HuH-7.5 (cell line): ENCODE measurements around the gene AFTPH.
A peak's percentile ranks its signal among the peaks of the same experiment; 100 is the strongest.
"Not testable (repeated sequence)": the region's sequence is repeated elsewhere in the genome, so short reads cannot be mapped to it uniquely, and the experiment has no call there.

Source experiments
- DNase-seq: peaks from one replicate; pipeline ENCODE4 v3.0.0; 2011; ENCODE audit warnings: low spot score

The AFTPH gene

GRCh38 chr2:64493788-64494187 lies 30.3 kb upstream of the AFTPH start:
- DNase-seq, result no peak

DNA sequence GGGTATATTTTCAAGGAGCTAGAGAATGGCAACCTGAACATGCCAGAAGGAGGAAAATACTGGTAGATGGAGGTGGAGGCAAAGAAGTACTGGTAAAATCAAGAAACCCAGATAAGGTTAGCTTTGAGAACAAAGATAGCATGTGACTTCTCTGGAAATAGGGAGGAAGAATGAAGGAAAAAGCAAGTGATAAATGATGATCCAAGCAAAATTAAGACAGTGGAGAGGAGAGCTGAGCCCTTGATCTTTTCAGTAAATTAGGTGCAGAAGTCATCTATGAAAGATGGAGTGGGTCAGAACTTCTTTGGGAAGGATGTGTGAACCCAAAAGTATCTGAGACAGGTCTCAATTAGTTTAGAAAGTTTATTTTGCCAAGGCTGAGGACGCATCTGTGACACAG lies 25.7 kb upstream of the AFTPH start:
- DNase-seq, result no peak

- no peak for DNase-seq
Measured at GRCh38 chr2:64500549-64500948, 23.6 kb upstream of the AFTPH start.

DNA sequence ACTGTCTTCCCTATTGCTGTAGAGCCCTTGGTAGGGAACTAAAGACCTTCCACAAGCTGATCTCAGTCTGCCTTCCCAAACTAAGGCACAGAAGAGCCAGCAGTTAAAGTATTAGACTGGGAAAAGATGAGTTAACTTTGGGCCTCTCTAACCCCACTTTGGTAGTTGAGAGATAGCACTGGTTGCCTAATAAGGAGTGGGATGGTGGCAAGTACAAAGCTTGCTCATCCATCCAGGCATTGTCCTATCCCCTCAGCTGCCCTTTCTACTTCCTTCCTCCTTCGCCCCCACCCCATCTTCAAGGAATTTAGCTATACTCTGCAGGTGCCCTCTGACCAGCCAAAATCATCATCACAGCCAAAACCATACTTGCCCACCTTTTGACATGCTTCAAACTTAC lies 22.2 kb upstream of the AFTPH start:
- no peak for DNase-seq

GRCh38 chr2:64502860-64503259 lies 21.3 kb upstream of the AFTPH start:
- no peak for DNase-seq

DNA sequence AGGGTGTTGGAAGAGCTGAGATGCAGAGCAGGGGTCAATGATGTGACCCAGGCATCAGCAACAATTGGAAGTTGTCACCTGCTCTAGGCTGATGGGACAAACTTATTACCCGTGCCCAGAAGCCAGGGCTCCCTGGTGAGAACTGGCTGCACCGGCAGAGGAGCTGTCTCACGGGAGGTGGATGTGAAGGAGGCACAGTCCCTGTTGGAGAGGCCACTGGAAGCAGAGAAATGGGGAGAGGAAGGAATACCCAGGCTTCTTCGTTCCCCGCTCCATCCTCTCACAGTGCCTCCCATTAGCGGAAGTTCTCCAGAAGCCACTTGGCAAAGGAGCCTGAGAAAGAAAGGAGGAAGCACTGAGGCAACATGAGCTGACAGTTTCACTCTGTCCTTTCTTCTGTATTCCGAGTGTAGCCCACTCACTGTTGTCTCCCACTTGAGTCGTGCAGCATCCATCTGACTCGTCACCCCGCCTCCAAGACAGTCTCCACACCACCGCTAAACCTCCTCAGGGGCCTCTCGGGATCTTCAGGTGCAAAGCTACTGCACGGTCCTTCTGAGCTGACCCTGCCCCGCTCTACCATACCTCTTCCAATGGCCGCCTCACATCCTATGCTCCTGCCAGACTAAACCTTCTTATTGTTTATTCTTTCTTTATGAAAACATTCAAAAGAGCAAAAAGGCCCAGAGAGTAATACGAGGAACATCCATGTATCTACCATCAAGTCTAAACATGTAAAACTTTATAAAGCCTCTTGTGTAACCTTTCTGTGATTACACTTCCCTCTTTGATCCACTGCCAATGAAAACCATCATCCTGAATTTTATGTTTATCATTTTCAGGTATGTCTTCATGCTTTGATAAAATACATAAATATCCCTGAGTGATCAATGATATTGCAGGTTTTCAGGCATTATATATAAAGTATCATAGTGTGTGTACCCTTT lies 19.1 kb upstream of the AFTPH start:
- no peak for DNase-seq

DNA sequence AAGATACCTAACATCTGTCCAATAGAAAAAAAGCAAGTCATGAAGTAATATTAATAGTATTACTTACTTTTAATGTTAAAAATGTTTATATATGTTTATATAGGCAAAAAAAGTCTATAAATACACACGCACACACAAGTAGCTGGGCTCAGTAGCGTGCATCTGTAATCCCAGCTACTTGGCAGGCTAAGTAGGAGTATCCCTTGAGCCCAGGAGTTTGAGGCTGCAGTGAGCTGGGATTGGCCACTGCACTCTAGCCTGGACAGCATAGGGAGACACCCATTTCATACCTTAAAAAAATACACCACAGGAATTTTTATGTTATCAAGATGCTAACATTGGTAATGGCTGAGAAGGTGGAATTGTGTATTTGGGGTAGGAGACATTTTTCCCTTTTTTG lies 17.4 kb upstream of the AFTPH start:
- DNase-seq, result no peak

GRCh38 chr2:64514008-64514407 lies 10.1 kb upstream of the AFTPH start:
- DNase-seq, result no peak

GRCh38 chr2:64515086-64515485 lies 9.0 kb upstream of the AFTPH start:
- DNase-seq, result no peak

- DNase-seq, result peak; percentile 48
Measured at GRCh38 chr2:64516651-64517510, 7.2 kb upstream of the AFTPH start.

- DNase-seq, result no peak
Measured at GRCh38 chr2:64517511-64517884, 6.6 kb upstream of the AFTPH start.

DNA sequence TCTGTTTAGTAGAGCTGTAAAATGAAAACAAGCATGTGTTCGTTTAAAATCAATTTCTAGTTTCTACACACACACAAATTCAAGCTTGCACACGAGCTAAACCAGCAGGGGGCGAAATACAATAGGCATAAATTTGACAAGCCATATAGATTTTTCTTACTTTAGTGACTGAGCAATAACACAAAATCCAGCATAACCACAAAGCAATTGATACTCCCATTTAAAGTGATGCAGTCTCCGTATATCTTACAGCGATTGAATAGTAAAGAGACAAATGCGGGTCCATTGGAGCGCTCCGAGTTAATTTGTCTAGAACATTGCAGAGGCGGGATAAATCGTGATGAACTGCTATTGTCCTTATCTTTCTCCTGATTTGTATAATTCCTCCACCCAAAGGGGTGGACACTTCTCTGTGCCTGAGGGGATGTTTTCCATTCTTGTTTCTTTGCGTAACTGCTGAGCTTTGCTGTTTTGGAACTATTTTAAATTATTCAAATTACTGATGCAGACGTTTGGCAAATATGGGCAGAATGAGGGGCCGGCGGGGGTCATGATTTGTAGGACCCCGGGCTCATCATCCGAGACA lies 1.2 kb upstream of the AFTPH start:
- peak; percentile 36 for DNase-seq

DNA sequence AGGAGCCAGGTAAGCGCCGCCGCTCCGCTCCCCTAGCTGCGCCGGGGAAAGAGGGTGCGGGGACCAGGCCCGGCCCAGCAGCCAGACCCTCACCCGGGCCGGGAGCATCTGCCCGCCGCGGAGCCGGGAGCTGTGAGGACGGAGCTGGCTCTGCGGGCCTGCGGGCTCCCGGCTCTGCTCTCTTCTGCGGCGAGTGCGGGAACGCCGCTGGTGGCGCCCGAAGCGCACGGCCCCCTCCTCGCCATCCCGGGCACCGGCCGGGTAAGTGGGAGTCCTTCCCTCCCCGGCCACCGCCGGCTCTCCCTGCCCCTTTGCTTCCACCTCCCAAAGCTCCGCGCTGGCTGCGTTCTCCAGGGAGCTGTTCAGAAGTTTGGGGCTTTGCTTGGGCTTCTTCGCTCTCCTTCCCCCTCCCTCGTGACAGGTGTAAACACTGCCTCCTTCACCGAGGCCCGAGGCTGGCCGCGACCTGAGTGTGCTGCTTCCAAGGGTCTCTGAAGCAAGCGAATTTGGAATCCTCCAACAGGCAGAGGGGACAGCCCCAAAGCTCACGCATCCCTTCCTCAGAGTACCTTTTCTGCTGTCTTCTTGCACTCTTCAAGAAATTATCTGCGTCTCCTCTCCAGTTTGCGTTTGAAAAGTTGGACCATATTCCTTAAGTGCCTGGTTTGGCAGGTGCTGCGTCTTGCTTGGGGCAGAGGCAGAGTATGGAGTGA lies 632 bp downstream of the AFTPH start:
- DNase-seq, result peak; percentile 33

DNA sequence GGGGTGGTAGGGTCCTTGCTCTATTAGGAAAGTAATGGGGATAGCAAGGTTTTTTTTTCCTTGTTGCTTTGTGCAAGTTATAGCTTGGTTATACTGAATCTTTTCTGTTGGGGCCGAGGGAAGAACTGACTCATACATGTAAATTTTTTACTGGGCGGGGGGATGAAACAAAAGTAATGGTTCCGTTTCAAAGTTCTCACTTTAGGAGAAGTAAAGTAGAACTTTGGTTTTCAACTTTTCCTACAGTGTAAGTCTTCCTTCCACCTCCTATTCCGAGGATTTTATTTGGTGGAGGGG lies 1.1 kb downstream of the AFTPH start:
- DNase-seq, result no peak

DNA sequence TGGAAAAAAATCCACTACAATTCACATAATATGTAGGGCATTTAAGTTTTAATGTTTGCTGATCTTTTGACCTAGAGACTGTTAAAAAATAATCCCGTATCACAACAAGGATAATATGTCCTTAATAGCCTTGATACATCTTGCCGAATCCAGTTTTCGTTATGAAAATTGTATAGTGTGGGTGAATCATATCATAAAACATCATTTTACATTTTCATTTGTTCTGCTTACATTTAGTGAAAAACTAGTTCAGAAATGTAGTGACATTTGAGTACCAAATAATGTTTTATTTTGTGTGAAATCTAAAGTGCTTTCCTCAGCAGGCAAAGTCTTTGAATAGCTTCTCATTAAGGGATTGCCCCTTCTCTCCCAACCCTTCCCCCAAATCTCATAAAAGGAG lies 1.9 kb downstream of the AFTPH start:
- no peak for DNase-seq

DNA sequence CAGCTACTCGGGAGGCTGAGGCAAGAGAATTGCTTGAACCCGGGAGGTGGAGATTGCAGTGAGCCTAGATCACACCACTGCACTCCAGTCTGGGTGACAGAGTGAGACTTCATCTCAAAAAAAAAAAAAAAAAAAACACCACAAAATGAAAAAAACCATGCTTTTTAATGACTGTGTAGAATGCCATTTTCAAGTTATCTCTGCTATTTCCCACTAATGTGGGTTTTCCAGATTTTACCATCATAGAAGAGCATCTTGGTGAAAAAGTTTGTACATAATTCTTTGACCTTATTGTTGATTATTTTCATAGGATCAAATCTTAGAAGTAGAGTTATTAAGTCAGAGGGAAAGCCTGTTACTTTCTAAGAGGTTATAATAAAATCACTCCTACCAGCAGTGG lies 6.8 kb downstream of the AFTPH start:
- not testable (repeated sequence) for DNase-seq

DNA sequence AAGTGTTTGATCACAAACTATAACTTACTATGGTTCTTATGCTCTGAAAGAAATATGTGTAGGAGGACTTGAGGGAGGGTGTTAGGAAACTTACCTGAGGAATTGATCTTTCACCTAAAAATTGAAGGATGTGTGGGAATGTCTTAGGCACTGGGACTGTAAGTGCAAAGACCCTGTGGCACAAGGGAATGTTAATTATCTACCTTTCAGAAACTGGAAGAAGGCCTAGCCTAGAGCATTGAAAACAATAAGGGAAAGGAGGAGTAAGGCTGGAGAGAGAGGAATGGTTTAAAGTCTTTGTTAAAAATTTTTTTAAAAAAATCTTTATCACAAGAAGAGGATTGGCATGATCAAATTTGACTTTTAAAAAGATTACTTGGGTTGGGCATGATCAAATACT lies 7.9 kb downstream of the AFTPH start:
- DNase-seq, result no peak

GRCh38 chr2:64533882-64534281 lies 9.8 kb downstream of the AFTPH start:
- DNase-seq, result no peak

DNA sequence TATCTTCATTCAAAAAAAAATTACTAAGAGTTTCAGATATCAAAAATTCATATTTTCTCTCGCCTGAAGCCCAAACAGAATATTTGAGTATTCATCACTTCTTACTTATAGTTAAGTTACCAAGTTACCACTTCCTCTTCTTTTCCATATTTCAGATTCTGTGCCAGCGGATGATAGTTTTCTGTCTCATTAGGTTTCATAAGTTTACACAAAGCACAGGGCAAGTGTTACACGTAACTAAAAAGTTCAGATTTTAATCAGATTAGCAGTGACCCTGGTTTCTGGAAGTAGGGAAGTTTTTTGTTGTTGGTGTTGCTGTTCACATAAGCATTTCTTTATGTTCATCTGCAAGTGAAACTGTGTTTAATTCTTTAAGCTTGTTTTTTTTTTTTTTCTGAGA lies 10.2 kb downstream of the AFTPH start:
- DNase-seq, result no peak

DNA sequence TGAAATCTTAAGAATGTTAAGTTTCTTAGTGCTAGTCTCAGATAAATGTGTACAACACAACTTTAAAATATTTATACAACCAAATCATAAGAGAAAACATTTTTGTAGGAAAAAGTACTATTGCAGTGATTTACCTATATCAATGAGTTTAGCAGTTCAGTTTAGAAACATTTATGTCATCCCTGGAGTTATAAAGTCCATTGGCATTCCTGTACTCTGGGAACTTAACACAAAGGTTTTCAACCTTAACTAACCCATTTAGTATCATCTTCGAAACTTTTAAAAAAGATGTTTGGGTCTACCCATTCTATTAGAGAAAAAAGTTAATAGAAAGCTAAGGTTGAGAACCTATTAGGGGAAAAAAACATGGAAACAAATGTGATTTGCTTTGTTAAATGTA lies 10.9 kb downstream of the AFTPH start:
- no peak for DNase-seq

DNA sequence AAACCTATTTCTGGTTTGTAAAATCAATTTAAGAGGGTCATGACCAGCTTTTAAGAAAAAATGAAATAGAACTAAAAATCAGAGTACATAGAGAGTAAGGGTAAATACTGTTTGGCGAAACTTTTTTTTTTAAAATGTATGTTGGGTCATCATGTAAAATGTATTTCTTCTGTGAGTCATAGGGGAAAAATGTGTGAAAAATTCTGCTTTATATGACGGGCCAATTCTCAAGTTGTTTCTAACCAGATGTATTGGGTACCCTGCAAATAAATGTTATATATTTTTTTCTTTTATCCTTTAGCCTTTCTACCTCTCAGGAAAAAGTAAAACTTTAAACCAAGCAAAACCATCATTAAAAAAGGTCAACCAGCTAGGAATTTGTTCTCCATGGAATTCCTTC lies 13.9 kb downstream of the AFTPH start:
- no peak for DNase-seq

- no peak for DNase-seq
Measured at GRCh38 chr2:64538764-64539433, 14.8 kb downstream of the AFTPH start.
